GM12892 (cell line): ENCODE results near the gene INSYN2B.

Experiments
- POLR2A ChIP-seq: IDR thresholded peaks from 2 replicates; pipeline ENCODE4 v1.6.1; 2011; ENCODE audit warnings: low read depth, low read length, control low read depth
- POLR2AphosphoS5 ChIP-seq: IDR thresholded peaks from 2 replicates; pipeline ENCODE4 v1.6.1; 2011; ENCODE audit warnings: low read depth, low read length, control low read depth
- TAF1 ChIP-seq: IDR thresholded peaks from 2 replicates; pipeline ENCODE4 v1.6.1; 2011; ENCODE audit warnings: low read depth, mild to moderate bottlenecking, control low read depth, low read length, borderline replicate concordance

DNA sequence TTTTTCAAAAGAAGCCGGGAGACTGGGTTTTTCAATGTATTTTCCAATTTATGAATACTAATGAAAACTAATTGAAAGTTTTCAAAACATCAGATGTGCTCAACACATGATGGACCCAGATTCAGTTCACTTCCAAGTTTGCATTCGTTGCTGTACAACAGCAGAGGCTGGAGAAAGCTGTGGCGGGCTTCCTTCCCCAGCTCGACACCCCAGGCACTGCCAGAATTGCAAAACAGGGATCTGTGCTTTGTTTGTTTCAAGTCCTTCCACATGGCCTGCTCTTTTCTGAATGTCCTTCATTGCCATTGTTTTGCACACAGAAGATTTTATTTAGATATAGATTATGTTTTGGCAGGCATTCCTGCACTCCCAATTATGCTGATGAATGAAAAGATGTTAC is 30.3 kb upstream of the INSYN2B start:
- no peak for TF ChIP-seq POLR2A
- no peak for TF ChIP-seq POLR2AphosphoS5
- no peak for TF ChIP-seq TAF1
